HepG2 (cell line): Measurements from ENCODE around the gene PRCP. TPM values are rescaled to one million over a fixed set of nuclear protein-coding genes. Genes with fewer than 3 reads are reported as not detected.

Experiments
- ARNTL ChIP-seq: sonication (generic); formaldehyde crosslinking; IDR thresholded peaks from 2 replicates; pipeline ENCODE4 v1.4.0; 2020; ENCODE audit warnings: mild to moderate bottlenecking, missing genetic modification reagents
- CREM ChIP-seq, 2 experiments: sonication (generic) in 1 of 2; formaldehyde crosslinking in 1 of 2; IDR thresholded peaks; 2 replicates each; pipeline versions ENCODE4 v1.4.0 to v1.6.1; 2016 to 2020; ENCODE audit warnings: antibody characterized with exemption in 1 of 2, mild to moderate bottlenecking in 1 of 2, missing genetic modification reagents in 1 of 2
- HES4 ChIP-seq: sonication (generic); formaldehyde crosslinking; IDR thresholded peaks from 2 replicates; pipeline ENCODE4 v1.9.0; 2021; ENCODE audit warnings: mild to moderate bottlenecking, missing genetic modification reagents, borderline replicate concordance
- HOXA3 ChIP-seq: sonication (generic); formaldehyde crosslinking; IDR thresholded peaks from 2 replicates; pipeline ENCODE4 v1.5.0; 2020; ENCODE audit warnings: missing genetic modification reagents
- KDM2A ChIP-seq: sonication (generic); formaldehyde crosslinking; IDR thresholded peaks from 2 replicates; pipeline ENCODE4 v1.4.0; 2020; ENCODE audit warnings: low read depth, missing genetic modification reagents, borderline replicate concordance
- NFKB2 ChIP-seq: sonication (generic); formaldehyde crosslinking; IDR thresholded peaks from 2 replicates; pipeline ENCODE4 v1.4.0; 2020; ENCODE audit warnings: missing genetic modification reagents, borderline replicate concordance
- NFRKB ChIP-seq: fragments of 450-650 bp; IDR thresholded peaks from 2 replicates; pipeline ENCODE4 v1.6.1; 2017
- NKX3-1 ChIP-seq: sonication (generic); formaldehyde crosslinking; IDR thresholded peaks from 2 replicates; pipeline ENCODE4 v1.5.0; 2020; ENCODE audit warnings: missing genetic modification reagents
- POGZ ChIP-seq: sonication (generic); formaldehyde crosslinking; IDR thresholded peaks from 2 replicates; pipeline ENCODE4 v1.4.0; 2020; ENCODE audit warnings: mild to moderate bottlenecking, missing genetic modification reagents
- RFXANK ChIP-seq: IDR thresholded peaks from 2 replicates; pipeline ENCODE4 v1.6.1; 2016
- RXRA ChIP-seq: sonication (generic); formaldehyde crosslinking; IDR thresholded peaks from 2 replicates; pipeline ENCODE4 v1.5.1; 2020; ENCODE audit warnings: missing genetic modification reagents
- SP4 ChIP-seq: sonication (generic); formaldehyde crosslinking; IDR thresholded peaks from 2 replicates; pipeline ENCODE4 v1.8.1; 2023; ENCODE audit warnings: mild to moderate bottlenecking, missing genetic modification reagents
- SRSF9 ChIP-seq: fragments of 200-400 bp; formaldehyde crosslinking; IDR thresholded peaks from 2 replicates; pipeline ENCODE4 v1.6.1; 2018; ENCODE audit warnings: borderline replicate concordance, mild to moderate bottlenecking, low read depth, low read length; ENCODE audit not compliant: insufficient read depth, poor library complexity, severe bottlenecking
- SUZ12 ChIP-seq: fragments of 150-350 bp; IDR thresholded peaks from 2 replicates; pipeline ENCODE4 v1.6.1; 2014; ENCODE audit warnings: low read depth, low read length
- YEATS2 ChIP-seq: sonication (generic); formaldehyde crosslinking; IDR thresholded peaks from 2 replicates; pipeline ENCODE4 v1.4.0; 2020; ENCODE audit warnings: missing genetic modification reagents, borderline replicate concordance
- ZNF235 ChIP-seq: sonication (generic); formaldehyde crosslinking; IDR thresholded peaks from 2 replicates; pipeline ENCODE4 v1.8.1; 2023; ENCODE audit warnings: mild to moderate bottlenecking, missing genetic modification reagents, borderline replicate concordance
- ZNF296 ChIP-seq: sonication (generic); formaldehyde crosslinking; conservative IDR thresholded peaks from 2 replicates; pipeline ENCODE4 v1.5.0; 2020; ENCODE audit warnings: mild to moderate bottlenecking, missing genetic modification reagents
- ZNF331 ChIP-seq: sonication (generic); formaldehyde crosslinking; IDR thresholded peaks from 2 replicates; pipeline ENCODE4 v1.4.0; 2020; ENCODE audit warnings: missing genetic modification reagents
- ZNF543 ChIP-seq: sonication (generic); formaldehyde crosslinking; IDR thresholded peaks from 2 replicates; pipeline ENCODE4 v1.4.0; 2020; ENCODE audit warnings: mild to moderate bottlenecking, missing genetic modification reagents
- ZNF549 ChIP-seq: sonication (generic); formaldehyde crosslinking; IDR thresholded peaks from 2 replicates; pipeline ENCODE4 v1.5.0; 2020; ENCODE audit warnings: missing genetic modification reagents
- ZNF556 ChIP-seq: sonication (generic); formaldehyde crosslinking; IDR thresholded peaks from 2 replicates; pipeline ENCODE4 v1.4.0; 2020; ENCODE audit warnings: mild to moderate bottlenecking, missing genetic modification reagents, borderline replicate concordance
- ZNF557 ChIP-seq: sonication (generic); formaldehyde crosslinking; IDR thresholded peaks from 2 replicates; pipeline ENCODE4 v1.4.0; 2020; ENCODE audit warnings: missing genetic modification reagents
- polyA plus RNA-seq, 8 experiments: library from polyadenylated mRNA; depleted of rRNA in 3 of 8; stranded (reverse) in 7 of 8; unstranded in 1 of 8; fragments of >200 nt; fragmentation: Illumina TruSeq in 4 of 8; extraction: Trizol in 4 of 8; gene quantifications; 2 replicates each; pipeline versions ENCODE4 v1.2.1 to v1.2.3, GENCODE V29; 2011 to 2016; ENCODE audit warnings: low read depth in 4 of 8, missing spikeins in 1 of 8, mixed read lengths in 1 of 8; ENCODE audit not compliant: insufficient read depth in 1 of 8
- total RNA-seq, 5 experiments: library from RNA; depleted of rRNA; stranded (reverse); fragments of >200 nt; fragmentation: Illumina TruSeq; extraction: Trizol; gene quantifications; 2 replicates each; pipeline ENCODE4 v1.2.3, GENCODE V29; 2016; ENCODE audit warnings: low read depth in 1 of 5
- TF ChIP-seq, protein P1 (sequence below): sonication (generic); formaldehyde crosslinking; IDR thresholded peaks from 2 replicates; pipeline ENCODE4 v1.8.1; 2022; ENCODE audit warnings: mild to moderate bottlenecking, missing genetic modification reagents
- TF ChIP-seq, protein P2 (sequence below): sonication (generic); formaldehyde crosslinking; IDR thresholded peaks from 2 replicates; pipeline ENCODE4 v1.8.0; 2022; ENCODE audit warnings: missing genetic modification reagents, mild to moderate bottlenecking, borderline replicate concordance
- TF ChIP-seq, protein P3 (sequence below): sonication (generic); formaldehyde crosslinking; IDR thresholded peaks from 2 replicates; pipeline ENCODE4 v1.4.0; 2020; ENCODE audit warnings: mild to moderate bottlenecking, missing genetic modification reagents
- TF ChIP-seq, protein P4 (sequence below): sonication (generic); formaldehyde crosslinking; IDR thresholded peaks from 2 replicates; pipeline ENCODE4 v1.8.1; 2023; ENCODE audit warnings: mild to moderate bottlenecking, missing genetic modification reagents, borderline replicate concordance

PRCP gene
- total and polyA plus RNA-seq, 2 of the 13 experiments (the other 11 are each of a cell fraction or from before 2014, with no cell fraction given) = 84.2 to 105 TPM

DNA sequence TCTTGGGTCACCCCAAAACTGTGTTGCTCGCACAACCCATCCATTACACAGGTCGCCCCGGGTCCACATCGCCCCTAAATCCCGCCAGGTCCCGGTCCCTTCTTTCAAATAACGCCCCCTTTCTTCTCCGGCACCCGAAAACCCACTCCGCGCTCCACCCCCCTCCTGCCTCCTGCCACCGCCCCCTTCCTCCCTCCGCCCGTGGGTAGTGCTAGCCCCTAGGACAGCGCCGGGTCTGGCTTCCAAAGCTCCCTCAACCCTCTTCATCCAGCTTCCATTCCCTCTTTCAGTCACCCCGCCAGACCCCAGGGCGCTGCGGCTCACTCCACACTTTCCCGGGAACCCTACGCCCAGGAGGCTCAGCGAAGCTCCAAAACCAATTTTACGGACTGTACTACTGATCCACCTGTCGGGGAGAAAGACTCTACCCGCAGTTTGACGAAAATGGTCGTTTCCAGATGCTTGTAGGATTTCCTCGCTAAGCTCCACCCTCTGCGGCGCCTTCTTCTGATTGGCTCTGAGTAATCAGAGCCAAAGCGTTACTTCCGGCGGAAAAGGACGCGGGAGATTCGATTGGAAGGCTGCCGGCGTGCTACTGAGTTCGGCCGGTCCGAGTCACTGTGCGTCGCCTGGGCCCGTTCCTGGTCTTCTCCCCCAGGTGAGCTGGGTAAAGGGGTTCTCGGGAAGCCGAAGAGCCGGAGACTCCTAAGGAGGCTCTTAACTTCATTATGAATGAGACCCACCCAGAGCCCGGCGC lies 1.1 kb upstream of the PRCP start, which contains the start of gene DDIAS (continued):
- TF ChIP-seq, protein P1, sequence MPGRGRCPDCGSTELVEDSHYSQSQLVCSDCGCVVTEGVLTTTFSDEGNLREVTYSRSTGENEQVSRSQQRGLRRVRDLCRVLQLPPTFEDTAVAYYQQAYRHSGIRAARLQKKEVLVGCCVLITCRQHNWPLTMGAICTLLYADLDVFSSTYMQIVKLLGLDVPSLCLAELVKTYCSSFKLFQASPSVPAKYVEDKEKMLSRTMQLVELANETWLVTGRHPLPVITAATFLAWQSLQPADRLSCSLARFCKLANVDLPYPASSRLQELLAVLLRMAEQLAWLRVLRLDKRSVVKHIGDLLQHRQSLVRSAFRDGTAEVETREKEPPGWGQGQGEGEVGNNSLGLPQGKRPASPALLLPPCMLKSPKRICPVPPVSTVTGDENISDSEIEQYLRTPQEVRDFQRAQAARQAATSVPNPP (CRISPR knock-in tag) = peak; percentile 68; the same call in 1 of the 2 replicates
- TF ChIP-seq, protein P2, sequence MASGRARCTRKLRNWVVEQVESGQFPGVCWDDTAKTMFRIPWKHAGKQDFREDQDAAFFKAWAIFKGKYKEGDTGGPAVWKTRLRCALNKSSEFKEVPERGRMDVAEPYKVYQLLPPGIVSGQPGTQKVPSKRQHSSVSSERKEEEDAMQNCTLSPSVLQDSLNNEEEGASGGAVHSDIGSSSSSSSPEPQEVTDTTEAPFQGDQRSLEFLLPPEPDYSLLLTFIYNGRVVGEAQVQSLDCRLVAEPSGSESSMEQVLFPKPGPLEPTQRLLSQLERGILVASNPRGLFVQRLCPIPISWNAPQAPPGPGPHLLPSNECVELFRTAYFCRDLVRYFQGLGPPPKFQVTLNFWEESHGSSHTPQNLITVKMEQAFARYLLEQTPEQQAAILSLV (CRISPR knock-in tag) = 0 out of 2 replicates have a peak, but pooled peaks have one; percentile 14
- no peak for TF ChIP-seq ZNF543 (CRISPR knock-in tag)
- no peak for TF ChIP-seq ZNF296 (CRISPR knock-in tag)
- TF ChIP-seq HES4 (CRISPR knock-in tag) = 0 out of 2 replicates have a peak, but pooled peaks have one; percentile 18
- no peak for TF ChIP-seq RFXANK (CRISPR knock-in tag)
- TF ChIP-seq, protein P3, sequence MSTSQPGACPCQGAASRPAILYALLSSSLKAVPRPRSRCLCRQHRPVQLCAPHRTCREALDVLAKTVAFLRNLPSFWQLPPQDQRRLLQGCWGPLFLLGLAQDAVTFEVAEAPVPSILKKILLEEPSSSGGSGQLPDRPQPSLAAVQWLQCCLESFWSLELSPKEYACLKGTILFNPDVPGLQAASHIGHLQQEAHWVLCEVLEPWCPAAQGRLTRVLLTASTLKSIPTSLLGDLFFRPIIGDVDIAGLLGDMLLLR (CRISPR knock-in tag) = peak; percentile 87; the same call in 1 of the 2 replicates
- peak; percentile 44 for TF ChIP-seq HOXA3 (CRISPR knock-in tag)
- peak; percentile 55; the same call in 1 of the 2 replicates for TF ChIP-seq ZNF331
- TF ChIP-seq SP4 = peak; percentile 56; the same call in 1 of the 2 replicates
- no peak for TF ChIP-seq ZNF557
- TF ChIP-seq YEATS2 (CRISPR knock-in tag) = no peak; the same call in 1 of the 2 replicates
- TF ChIP-seq ZNF556 (CRISPR knock-in tag) = no peak
- TF ChIP-seq KDM2A = 0 out of 2 replicates have a peak, but pooled peaks have one; percentile 39
- no peak for TF ChIP-seq NFRKB
- TF ChIP-seq, protein P4, sequence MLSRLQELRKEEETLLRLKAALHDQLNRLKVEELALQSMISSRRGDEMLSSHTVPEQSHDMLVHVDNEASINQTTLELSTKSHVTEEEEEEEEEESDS (CRISPR knock-in tag) = peak; percentile 72
- 0 out of 2 replicates have a peak, but pooled peaks have one; percentile 15 for TF ChIP-seq NFKB2
- TF ChIP-seq RXRA (CRISPR knock-in tag) = no peak
- 0 out of 2 replicates have a peak, but pooled peaks have one; percentile 25 for TF ChIP-seq NKX3-1 (CRISPR knock-in tag)
- TF ChIP-seq SRSF9 = no peak
- 0 out of 2 replicates have a peak, but pooled peaks have one; percentile 20 for TF ChIP-seq ARNTL (CRISPR knock-in tag)
- TF ChIP-seq POGZ (CRISPR knock-in tag) = peak; percentile 52
- TF ChIP-seq CREM (IDR thresholded peaks at IDR 0.05) = peak; percentile 71
- TF ChIP-seq CREM (CRISPR knock-in tag; IDR thresholded peaks at IDR 0.05) = no peak
- no peak for TF ChIP-seq SUZ12
- no peak for TF ChIP-seq ZNF549 (CRISPR knock-in tag)
- TF ChIP-seq ZNF235 (CRISPR knock-in tag) = no peak
